NCI-H82 (cell line): ENCODE results near the gene CPN2.

Experiments
- DNase-seq: peaks from one replicate; lab custom pipeline; 2025; lab: John Stamatoyannopoulos, UW

CPN2 gene

GRCh38 chr3:194328053-194328657 is 23.0 kb downstream of the CPN2 start:
- no peak for DNase-seq

GRCh38 chr3:194327218-194328052 is 23.7 kb downstream of the CPN2 start:
- DNase-seq: no peak

- DNase-seq: no peak
Observed at GRCh38 chr3:194326968-194327217, 24.2 kb downstream of the CPN2 start.

DNA sequence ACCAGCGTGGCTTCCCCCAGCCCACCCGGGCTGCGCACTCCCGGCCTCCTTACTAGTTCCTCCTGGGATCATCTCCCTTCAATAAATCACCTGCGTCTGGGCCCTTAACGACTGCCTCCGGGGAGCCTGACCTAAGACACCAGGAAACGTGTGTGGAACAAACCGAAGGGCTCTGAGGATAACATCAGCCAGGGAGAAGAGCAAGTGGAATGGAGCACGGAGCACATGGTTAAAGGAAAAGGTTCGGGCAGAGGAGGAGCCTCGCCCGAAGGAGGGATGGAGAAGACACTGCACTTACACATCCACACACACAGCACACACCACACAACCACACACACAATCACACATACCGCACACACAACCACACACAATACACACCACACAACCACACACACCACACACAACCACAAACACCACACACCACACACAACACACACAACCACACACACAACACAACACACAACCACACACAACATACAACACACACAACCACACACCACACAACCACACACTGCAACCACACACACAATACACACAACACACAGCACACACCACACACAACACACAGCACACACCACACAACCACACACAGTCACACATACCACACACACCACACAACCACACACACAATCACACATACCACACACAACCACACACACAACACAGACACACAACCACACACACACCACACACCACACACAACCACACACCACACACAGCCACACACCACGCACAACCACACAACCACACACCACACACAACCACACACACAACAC is 24.7 kb downstream of the CPN2 start:
- DNase-seq: no peak

DNA sequence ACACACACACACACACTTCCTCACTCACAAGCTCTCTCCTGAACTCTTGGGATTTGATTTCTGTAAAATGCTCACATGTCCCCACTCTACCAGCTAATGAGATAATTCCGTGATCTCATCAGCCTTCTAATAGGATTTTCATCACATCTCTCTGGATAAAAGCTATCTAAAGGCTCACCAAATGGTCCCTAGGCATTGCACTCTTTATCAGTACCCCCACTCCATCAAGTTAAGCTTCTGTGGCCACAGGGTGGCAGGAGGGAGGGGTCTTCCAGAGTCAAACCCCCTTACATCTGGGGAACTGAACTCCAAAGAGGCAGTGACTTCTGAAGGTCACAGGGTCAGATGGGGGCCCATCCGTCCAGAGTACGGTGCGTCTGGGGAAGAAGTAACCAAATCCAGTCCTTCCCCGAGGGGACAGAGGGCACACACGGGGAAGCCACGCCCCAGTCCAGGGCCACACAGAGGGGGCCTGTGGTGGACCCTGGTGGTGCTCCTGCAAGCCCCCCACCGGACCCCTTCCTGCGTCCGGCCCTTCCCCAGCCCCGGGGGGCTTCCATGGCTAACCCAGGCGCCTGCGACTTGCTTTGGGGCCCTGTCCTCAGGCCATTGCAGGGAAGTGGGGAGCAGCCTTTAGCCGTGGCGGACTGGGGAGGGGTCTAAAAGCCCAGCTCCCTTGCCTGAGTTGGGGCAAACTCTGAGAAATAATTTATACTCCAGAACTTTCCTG is 25.5 kb downstream of the CPN2 start:
- no peak for DNase-seq

DNA sequence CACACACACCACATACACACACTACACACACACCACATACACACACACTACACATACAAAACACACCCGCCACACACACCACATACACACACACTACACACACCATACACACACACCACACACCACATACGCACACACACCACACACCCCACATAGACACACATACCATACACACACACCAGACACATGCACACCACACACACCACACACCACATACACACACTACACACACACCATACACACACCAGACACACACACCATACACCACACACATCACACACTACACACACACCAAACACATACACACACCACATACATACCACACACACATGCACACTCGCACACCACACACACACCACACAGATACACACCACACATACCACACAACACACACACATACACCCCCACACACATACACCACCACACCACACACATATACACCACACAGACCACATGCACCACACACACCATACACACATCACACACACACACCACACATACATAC is 26.3 kb downstream of the CPN2 start:
- no peak for DNase-seq

DNA sequence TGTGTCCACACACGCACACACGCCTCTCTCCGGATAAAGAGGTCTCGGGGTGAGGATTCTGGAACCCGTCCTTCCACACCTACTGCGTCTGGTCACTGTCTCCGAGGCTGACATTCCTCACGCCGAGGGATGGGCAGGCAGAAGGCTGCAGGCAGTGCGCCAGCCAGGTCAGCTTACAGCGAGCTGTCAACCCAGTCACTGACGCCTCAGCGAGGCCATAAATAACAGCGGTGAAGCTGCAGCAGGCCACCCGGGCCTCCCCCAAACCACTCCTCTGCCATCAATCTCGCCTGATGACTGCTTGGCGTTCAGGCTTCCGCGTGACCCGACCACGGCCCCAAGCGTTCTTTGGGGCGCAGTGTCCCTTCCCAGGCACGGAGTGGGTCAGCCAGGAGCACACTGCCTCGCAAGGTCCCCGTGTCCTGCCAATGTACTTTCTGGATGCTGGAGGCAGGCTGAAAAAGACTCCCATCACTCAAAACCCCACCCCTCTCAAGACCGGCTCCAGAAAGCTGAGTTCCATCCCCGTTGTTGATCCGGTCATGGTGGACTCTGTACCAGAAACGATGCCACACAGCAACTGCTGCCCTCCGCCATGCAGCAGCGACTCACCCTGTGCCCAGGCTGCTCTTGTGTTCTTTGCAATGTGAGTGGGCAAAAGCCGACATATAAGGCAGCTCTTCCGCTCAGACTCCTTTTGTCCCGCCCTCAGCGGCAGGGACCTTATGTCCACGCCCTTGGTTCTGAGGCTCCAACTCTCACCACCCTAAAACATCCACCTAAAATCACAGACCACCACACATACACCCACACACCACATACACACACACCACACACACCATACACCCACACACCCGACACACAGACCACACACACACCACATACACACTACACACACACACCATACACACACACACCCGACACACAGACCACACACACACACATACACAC is 27.1 kb downstream of the CPN2 start:
- DNase-seq: no peak

DNA sequence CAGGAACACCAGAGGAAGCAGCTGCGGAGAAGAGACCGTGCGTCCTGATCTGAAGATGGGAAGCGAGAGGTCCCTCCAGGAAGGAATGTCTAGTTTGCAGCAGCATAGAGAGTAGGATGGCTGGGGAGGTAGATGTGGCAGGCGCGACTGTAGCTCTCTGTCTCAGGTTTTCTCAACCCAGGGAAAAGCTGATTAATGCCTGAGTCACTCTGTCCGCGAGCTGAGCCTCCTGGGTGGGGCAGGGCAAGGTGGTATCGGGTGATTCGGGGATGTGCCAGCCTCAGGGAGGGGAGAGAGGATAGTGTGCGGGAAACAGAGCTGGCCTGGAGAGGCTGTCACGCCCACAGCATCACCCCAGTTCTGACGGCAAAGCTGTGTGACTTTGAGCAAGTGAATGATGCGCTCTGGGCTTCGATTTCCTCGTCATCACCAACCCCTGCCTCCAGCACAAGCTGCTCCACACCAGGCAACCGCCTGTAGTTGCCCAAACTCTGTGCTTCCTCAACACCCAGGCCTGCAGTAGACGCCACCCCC is 28.4 kb downstream of the CPN2 start:
- peak; percentile 63 for DNase-seq

DNA sequence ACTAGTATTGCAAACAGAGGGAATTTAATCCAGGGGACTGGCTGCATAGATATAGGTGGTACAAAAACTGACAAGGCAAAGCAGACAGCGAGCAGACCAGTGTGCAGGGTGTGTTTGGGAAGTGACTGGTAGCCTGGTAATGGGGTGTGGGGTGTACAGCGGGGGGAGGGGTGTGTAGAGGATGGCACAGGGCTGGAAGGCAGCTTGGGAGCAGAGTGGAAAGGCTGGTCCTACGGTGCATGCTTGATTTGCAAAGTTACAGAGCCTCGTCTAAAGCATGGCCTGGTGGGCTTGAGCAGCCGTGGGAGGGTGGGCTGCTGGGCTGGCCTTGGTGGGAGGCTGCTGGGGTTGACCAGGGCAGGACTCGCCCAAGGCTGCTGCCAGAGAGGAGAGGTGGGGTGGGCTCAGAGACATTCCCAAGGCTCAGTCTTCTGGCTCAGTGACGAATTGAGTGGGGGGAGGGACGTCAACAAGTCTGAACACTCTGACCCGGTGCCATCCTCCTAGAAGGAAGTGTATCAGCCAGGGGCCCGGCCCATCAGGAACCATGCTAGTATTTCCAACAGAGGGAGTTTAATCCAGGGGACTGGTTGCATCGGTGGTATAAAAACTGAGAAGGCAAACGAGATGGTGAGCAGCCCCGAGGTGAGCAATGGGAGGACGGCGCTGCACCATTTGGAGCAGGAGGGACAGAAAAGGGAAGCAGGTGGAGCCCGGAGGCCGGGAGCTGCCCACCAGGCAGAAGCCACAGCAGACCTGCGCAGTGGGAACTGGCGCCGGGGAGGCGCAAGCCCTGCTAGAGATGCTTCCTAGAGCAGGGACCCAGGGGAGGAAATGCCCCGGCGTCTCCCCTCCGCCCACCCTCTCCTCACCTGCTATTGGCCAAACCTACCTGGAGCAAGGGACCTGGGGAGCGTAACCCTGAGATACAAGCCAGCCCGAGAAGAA is 29.2 kb downstream of the CPN2 start:
- peak; percentile 25 for DNase-seq

GRCh38 chr3:194320744-194321243 is 30.3 kb downstream of the CPN2 start:
- DNase-seq: no peak

DNA sequence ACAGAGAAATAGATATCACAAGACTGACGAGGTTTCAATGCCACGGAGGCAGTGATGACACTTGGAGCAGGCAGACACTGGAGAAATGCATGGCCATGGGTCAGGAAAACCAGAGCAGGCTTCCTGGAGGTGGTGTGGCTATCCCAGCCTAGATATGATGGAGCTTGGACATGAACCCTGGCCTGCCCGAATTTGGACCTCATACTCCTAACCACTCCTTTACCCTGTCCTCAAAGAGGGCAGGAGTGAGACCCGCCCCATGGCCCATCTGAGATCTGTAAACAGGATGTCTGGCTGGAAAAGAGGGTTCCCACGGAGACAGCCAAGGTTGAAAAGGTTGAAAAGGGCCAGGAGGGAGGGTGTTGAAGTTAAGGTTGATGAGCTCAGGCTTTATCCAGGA is 31.0 kb downstream of the CPN2 start:
- DNase-seq: no peak

GRCh38 chr3:194318511-194319161 is 32.5 kb downstream of the CPN2 start:
- no peak for DNase-seq

GRCh38 chr3:194316918-194317317 is 34.2 kb downstream of the CPN2 start:
- no peak for DNase-seq

GRCh38 chr3:194315965-194316361 is 35.2 kb downstream of the CPN2 start:
- DNase-seq: no peak

- DNase-seq: peak; percentile 91
Observed at GRCh38 chr3:194315088-194315964, 35.8 kb downstream of the CPN2 start.

DNA sequence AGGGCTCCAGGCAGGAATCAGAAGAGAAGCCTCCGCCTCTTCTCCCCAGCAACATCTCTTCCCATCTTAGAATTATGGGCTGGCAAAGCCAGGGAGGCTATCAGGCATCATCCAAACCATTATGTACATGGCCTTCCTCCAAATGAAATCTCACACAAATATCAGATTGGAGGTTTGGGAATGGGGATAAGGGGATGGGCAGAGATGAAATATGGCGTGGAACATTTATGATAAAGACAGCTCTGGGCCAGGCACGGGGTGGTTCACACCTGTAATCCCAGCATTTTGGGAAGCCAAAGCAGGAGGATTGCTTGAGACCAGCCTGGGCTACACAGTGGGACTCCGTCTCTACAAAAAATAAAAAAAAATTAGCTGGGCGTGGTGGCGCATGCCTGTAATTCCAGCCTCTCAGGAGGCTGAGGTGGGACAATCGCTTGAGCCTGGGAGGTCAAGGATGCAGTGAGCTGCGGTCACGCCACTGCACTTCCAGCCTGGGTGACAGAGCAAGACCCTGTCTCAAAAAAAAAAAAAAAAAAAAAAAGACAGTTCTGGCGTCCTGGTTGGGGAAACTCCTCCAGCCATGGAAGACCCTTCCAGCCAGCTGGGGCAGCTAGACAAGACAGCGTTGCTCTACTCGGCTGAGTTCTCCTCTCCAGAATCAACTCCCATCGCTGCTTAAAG is 36.6 kb downstream of the CPN2 start:
- no peak for DNase-seq
